ENCODE data around the gene GPRIN3. TPM values are rescaled to one million over a fixed set of nuclear protein-coding genes. Genes with fewer than 3 reads are reported as not detected.

The GPRIN3 gene
- total RNA-seq, 1 donor = 51.6 TPM

DNA sequence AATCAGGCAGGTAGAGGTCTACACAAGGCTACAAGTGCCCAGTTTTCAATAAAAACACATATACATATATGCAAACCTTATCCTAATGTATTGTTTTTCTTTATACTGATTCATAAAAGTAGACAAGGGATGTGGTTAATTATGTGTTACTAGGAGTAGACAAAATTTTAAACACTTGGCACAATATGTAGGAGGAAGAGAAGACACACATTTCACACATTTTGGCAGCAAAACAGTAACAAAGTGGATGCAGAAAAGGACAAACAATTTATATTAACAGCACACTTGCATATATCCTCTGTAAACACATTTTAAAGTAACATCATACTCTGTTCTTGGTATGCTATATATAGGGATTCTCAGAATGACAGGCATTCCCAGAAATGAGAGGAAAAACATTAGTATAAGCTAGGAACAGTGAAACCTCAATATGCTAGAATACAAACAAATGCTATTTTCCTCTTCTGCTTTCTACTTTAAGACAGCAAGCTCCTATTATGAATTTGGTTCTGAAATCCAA lies 63.8 kb downstream of the GPRIN3 start:
- H3K4me3 ChIP-seq (ENCODE audit: low read length) = no peak overlapping the region
- no peaks in the 10 kb centered on the region for H3K9me3 ChIP-seq (ENCODE audit: low read depth, low read length)
- H3K27me3 ChIP-seq (ENCODE audit: insufficient read depth, low read length) = no peaks in the 10 kb centered on the region
- H3K4me1 ChIP-seq (ENCODE audit: insufficient read depth, low read length) = no peaks in the 10 kb centered on the region

DNA sequence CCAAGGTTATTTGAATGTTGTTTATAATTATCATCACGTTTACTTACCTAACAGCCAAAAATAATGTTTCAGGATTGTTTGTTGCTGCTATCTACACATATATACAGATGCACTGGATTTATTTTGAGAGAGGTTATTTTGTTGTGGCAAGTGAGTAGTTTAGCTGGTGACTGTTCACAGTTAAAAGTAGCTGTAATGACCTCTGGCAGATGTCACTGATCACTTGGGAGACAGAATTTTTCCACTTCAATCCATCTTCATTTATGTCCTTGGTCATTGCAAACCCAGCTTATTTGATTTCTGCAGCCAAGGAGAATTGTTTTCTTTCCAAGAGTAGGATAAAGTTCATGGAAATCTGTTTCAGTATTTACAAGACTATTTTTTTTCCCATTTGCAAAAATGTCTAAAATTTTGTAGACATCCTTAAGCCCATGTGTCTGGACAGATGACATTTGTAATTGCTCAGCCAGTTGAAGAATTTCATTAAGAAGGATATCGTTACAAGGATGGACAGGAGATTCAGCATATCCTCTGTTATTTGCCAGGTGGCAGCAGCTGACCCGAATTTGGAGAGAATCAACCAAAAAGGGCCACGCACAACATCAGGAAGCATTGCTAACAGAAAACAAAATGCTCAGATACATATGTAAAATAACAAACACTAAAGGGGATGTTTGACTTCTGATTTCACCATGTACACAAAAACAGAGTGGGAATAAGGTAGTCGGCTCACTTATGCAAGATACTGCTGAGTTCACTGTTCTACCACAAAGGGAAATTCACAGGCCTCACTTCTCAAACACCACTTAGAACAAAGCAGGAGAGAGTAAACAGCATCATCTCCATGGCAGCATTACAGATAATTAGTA lies 64.5 kb downstream of the GPRIN3 start:
- H3K27me3 ChIP-seq (ENCODE audit: insufficient read depth, low read length) = no peaks in the 10 kb centered on the region
- no peak overlapping the region for H3K4me3 ChIP-seq (ENCODE audit: low read length)
- no peaks in the 10 kb centered on the region for H3K4me1 ChIP-seq (ENCODE audit: insufficient read depth, low read length)
- no peaks in the 10 kb centered on the region for H3K9me3 ChIP-seq (ENCODE audit: low read depth, low read length)

DNA sequence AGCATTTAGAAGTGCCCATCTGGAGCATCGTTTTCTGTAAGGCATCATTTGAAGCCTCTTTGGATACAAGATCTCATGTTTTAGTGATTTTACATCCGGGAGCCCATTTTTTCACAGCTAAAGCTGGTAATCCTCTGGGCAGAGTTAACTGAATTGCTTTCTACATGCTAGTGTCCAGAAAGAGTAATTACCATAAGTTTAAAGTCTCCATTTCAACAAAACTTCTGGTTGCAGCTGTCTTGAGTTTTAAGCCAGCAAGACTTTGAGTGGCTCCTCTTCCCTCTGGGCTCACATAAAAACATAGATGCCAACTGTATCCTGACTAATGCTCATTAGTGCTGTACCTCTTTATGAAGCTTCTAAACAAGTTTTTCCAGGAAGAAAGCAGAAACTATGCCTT lies 65.4 kb downstream of the GPRIN3 start:
- no peaks in the 10 kb centered on the region for H3K27me3 ChIP-seq (ENCODE audit: insufficient read depth, low read length)
- no peak overlapping the region for H3K4me3 ChIP-seq (ENCODE audit: low read length)
- H3K4me1 ChIP-seq (ENCODE audit: insufficient read depth, low read length) = no peaks in the 10 kb centered on the region
- no peaks in the 10 kb centered on the region for H3K9me3 ChIP-seq (ENCODE audit: low read depth, low read length)

DNA sequence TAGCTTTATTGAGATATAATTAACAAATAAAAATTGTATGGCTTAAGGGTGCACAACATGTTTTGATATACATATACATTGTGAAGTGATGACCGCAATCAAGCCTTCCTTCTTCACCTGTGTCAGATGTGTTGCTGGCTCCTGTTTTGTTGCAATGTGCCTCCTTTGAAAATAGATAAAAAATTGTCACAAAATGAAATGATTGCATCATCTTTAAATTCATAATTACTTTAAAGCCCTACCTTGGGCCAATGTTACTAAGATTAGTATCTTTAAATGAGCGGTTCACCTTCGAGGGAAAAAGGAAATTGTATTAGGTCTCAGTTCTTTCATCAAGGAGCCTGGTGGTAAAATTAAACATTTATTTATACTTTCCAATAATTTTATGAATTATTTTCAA lies 77.3 kb downstream of the GPRIN3 start:
- no peaks in the 10 kb centered on the region for H3K9me3 ChIP-seq (ENCODE audit: low read depth, low read length)
- peaks cover 4% of the 10 kb centered on the region for H3K4me1 ChIP-seq (ENCODE audit: insufficient read depth, low read length)
- no peak overlapping the region for H3K4me3 ChIP-seq (ENCODE audit: low read length)
- H3K27me3 ChIP-seq (ENCODE audit: insufficient read depth, low read length) = no peaks in the 10 kb centered on the region

DNA sequence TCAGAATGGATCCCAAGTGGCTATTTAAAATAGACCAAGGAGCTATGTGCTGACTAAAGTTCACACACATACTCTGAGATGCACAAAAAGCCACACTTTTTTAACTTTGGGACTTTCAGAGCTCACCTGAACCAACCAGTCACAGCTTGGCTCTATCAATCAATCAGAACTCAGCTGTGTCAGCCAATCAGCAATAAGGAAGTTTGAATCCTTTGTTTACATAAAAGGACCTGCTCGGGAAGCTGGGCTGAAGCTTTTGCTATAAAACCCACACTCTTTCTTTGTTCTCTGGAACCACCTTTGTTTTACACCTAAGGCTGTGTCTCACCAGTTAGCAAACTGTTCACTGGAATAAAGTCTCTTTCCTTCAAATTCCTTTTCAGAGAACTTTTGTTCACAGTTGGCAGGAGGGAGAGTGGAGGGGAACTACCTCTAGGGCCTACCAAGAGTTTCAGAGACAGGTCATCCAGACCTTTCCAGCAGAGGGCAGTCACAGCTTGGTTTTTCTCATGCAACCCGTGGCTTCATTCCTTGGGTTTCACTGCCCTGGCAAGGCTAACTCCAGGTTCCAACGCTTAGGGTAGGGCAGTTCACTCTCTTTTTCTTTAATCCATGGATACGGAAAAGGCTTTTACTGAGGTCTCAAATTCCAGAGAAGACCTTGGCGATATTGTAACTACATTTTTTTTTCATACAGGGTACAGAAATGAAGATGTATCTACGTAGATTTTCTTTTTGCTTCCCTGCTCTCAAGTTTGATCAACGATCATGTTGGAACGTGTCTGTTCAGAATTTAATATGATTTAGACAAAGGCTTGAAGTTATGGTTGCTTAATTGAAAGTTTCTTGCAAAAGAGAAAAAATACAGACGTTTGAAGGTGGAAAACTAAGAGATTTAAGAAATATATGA lies 80.7 kb downstream of the GPRIN3 start:
- Histone ChIP-seq H3K9me3 (ENCODE audit: low read depth, low read length) (no peaks in the 10 kb centered on the region), H3K4me3 (ENCODE audit: low read length) (no peak overlapping the region), H3K27me3 (ENCODE audit: insufficient read depth, low read length) (no peaks in the 10 kb centered on the region), H3K4me1 (ENCODE audit: insufficient read depth, low read length) (peaks cover 4% of the 10 kb centered on the region)

DNA sequence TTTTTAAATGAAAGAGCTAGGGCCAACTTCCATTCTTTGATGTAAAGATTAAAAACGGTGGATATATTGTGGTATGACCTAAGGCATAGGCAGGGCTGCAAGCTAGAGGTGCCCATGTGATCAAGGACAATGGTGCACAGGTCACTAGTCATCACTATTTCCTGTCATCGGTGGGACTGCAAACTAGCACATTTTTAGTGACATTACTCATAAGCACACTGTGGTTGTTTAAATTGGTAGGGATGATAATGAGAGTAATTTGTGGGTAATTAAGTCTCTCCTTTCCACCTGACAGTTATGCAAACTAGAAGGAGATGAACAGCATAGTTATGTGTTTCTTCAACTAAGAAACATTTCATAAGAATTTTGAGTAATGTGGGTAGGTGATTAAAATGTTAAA lies 85.4 kb downstream of the GPRIN3 start:
- no peaks in the 10 kb centered on the region for H3K27me3 ChIP-seq (ENCODE audit: insufficient read depth, low read length)
- no peaks in the 10 kb centered on the region for H3K9me3 ChIP-seq (ENCODE audit: low read depth, low read length)
- no peak overlapping the region for H3K4me3 ChIP-seq (ENCODE audit: low read length)
- H3K4me1 ChIP-seq (ENCODE audit: insufficient read depth, low read length) = peaks cover 4% of the 10 kb centered on the region

DNA sequence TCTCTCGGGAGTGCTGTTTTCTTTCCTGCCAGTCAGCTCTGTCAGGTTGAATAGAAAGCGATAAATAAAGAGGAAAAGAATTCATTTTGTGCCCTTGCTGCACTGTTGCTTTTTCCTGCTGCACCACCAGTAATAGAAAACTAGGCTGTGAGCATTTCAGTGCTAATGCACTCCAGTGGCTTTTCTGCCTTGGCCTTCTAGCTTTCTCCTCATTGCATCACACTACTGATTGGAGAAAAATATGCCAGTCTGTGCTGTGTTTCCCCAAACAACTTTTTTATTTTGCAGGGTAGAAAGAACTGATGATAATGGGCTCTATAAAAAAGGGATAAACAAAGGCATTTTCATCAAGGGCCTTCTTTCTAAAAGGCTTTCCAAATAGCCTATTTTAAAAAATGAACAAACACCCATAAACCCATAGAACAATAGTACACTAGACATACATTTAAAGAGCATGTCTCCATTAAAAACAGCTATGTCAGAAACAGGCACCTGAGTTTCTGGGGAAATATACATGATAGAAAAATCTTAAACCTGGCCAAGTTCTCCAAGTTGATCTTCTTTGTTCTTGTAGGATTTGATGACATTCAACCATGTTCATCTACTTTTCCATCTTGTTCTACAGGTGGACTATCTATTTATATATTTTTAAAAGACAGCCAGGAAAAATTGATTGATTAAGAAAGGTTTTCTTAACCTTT lies 86.3 kb downstream of the GPRIN3 start:
- no peaks in the 10 kb centered on the region for H3K27me3 ChIP-seq (ENCODE audit: insufficient read depth, low read length)
- H3K4me1 ChIP-seq (ENCODE audit: insufficient read depth, low read length) = no peaks in the 10 kb centered on the region
- H3K9me3 ChIP-seq (ENCODE audit: low read depth, low read length) = no peaks in the 10 kb centered on the region
- no peak overlapping the region for H3K4me3 ChIP-seq (ENCODE audit: low read length)

DNA sequence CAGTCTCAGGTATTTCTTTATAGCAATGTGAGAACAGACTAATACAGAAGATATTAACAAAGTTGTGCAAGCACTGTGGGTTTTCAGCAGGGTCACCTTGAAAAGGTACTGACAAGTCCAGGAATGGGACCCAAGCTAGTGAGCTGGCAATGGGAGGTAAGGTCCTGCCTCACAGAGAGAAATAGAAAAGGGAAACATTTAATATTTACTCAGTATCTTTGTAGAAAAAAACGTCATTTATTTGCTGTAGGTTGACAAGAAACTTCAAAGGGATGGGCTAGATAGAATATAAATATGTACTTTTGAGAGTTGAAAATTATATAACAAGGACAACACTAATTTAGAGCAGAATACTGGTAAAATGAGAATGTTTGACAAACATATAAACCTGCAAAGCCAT lies 89.0 kb downstream of the GPRIN3 start:
- Histone ChIP-seq H3K4me1 (ENCODE audit: insufficient read depth, low read length) (no peaks in the 10 kb centered on the region), H3K9me3 (ENCODE audit: low read depth, low read length) (no peaks in the 10 kb centered on the region), H3K27me3 (ENCODE audit: insufficient read depth, low read length) (no peaks in the 10 kb centered on the region), H3K4me3 (ENCODE audit: low read length) (no peak overlapping the region)

DNA sequence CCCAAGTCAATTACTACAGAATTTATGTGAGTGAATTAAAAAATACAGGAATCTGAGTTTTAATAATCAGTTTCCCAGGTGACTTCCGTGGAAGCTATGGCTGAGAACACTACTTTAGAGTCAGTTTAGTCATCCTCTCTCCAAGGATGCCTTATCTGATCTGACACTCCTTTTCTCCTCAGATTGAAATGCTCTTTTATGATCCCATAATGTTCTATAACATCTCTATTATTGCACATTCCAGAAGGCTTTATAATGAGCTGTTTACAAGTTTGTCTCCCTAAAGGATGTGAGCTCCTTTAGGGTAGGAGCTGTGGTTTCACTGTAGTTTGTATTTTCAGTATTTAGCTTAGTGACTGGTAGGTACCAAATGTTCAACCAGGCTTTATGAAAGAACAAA lies 90.0 kb downstream of the GPRIN3 start:
- Histone ChIP-seq H3K9me3 (ENCODE audit: low read depth, low read length) (no peaks in the 10 kb centered on the region), H3K4me1 (ENCODE audit: insufficient read depth, low read length) (no peaks in the 10 kb centered on the region), H3K27me3 (ENCODE audit: insufficient read depth, low read length) (no peaks in the 10 kb centered on the region), H3K4me3 (ENCODE audit: low read length) (no peak overlapping the region)

DNA sequence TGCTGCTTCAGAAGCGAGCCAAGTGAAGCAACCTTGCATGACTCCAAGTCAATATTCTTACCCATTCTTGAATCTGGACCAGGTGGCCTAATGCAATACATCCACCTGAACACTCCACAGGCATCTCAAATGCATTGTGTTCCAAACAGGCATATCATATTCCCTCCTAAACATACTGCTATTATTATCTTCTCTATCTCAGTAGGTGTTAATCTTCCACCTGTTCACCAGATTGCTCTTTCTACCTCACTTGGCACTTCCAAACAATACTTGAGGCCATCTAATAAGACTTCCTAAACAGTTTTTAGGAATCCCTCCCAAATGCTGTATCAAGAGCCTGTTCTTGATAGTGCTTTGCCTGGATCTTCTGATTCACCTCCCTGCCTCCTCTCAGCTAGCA lies 90.7 kb downstream of the GPRIN3 start:
- Histone ChIP-seq H3K27me3 (ENCODE audit: insufficient read depth, low read length) (no peaks in the 10 kb centered on the region), H3K9me3 (ENCODE audit: low read depth, low read length) (no peaks in the 10 kb centered on the region), H3K4me3 (ENCODE audit: low read length) (no peak overlapping the region), H3K4me1 (ENCODE audit: insufficient read depth, low read length) (no peaks in the 10 kb centered on the region)

DNA sequence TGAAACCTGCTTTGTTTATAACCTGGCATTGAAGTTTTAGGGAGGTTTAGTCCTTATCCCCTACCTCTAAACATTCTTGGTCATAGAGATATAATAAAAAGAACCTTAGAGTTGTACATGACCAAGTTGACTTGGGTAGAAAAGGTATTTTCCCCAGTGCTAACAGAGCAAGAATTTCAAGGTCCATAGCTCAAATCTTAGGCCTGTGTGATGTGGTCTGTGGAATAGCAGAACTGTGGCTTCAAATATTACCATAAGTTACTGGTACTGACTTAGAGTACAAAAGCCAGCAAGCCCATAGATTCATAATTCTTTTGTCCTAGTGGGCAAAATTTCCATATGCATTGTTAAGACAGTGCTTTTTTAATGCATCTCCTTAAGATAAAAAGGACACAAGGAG lies 91.2 kb downstream of the GPRIN3 start:
- H3K27me3 ChIP-seq (ENCODE audit: insufficient read depth, low read length) = no peaks in the 10 kb centered on the region
- H3K9me3 ChIP-seq (ENCODE audit: low read depth, low read length) = no peaks in the 10 kb centered on the region
- no peak overlapping the region for H3K4me3 ChIP-seq (ENCODE audit: low read length)
- no peaks in the 10 kb centered on the region for H3K4me1 ChIP-seq (ENCODE audit: insufficient read depth, low read length)

DNA sequence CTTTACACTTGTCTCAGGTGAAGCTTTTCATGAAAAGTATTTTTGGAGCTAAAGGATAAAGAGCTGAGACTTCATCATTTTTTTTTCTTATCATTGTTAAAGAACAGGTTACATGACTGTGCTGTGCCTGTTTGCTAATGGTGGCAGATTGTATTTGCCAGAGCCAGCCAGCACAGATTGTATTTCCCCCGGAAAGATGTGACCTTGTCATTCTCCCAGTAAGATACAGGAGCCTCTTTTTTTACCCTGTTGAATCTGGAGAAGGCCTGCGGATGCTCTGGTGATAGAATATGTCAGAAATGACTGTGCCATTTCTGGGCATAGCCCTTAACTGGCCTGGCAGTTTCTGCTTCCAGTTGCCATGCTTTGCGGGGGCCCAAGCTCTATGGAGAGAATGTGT lies 91.9 kb downstream of the GPRIN3 start:
- H3K4me1 ChIP-seq (ENCODE audit: insufficient read depth, low read length) = no peaks in the 10 kb centered on the region
- no peaks in the 10 kb centered on the region for H3K9me3 ChIP-seq (ENCODE audit: low read depth, low read length)
- H3K27me3 ChIP-seq (ENCODE audit: insufficient read depth, low read length) = no peaks in the 10 kb centered on the region
- no peak overlapping the region for H3K4me3 ChIP-seq (ENCODE audit: low read length)

DNA sequence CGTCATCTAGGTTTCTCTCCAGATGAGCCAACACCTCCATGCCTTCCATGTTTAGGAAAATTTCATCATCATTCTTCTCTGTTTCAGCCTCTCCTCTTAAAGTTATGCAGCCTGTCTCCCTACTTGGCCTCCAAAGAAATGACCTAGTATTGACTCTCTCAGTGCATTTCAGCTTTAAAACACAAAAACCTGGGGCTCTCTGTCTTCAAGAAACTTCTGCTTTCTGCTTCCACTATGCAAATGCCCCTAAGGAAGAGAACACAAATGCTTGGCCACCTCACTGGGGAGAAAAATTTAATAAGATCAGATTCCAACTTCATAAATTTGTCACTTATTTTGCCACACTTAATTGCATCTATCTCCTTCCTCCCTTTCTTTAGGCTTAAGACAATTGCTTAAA lies 93.3 kb downstream of the GPRIN3 start:
- H3K27me3 ChIP-seq (ENCODE audit: insufficient read depth, low read length) = no peaks in the 10 kb centered on the region
- no peak overlapping the region for H3K4me3 ChIP-seq (ENCODE audit: low read length)
- no peaks in the 10 kb centered on the region for H3K9me3 ChIP-seq (ENCODE audit: low read depth, low read length)
- H3K4me1 ChIP-seq (ENCODE audit: insufficient read depth, low read length) = no peaks in the 10 kb centered on the region

DNA sequence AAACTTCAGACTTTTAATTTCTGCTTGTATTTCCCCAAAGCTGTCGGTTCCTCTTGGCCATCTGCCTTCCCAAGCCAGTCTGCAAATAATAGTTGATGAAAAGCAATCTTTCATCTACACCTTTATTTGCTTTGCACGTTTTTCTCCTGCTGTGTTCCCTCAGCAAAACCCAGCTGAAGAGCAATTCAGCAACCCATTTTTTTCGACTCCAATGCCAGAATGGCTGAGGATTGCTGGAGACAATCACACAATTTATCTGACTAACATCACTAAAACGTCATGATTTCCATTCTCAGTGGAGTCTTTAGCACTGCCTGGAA lies 94.3 kb downstream of the GPRIN3 start:
- no peaks in the 10 kb centered on the region for H3K27me3 ChIP-seq (ENCODE audit: insufficient read depth, low read length)
- H3K4me3 ChIP-seq (ENCODE audit: low read length) = no peak overlapping the region
- no peaks in the 10 kb centered on the region for H3K9me3 ChIP-seq (ENCODE audit: low read depth, low read length)

More for the DNA sequence above, 94.3 kb downstream of the GPRIN3 start:
- no peaks in the 10 kb centered on the region for H3K4me1 ChIP-seq (ENCODE audit: insufficient read depth, low read length)

Measured in mononuclear cell (primary cell).